Measurements from ENCODE around the gene ZNF280C. TPM values are rescaled to one million over a fixed set of nuclear protein-coding genes. Genes with fewer than 3 reads are reported as not detected.

ZNF280C gene
- total RNA-seq, 4 donors from 2014 or later, result 1.5 to 3.8 (median 3.3) TPM

GRCh38 chrX:130253916-130254315, 14.8 kb downstream of the ZNF280C start:
- Histone ChIP-seq H3K4me3 (no peak overlapping the region), H3K27me3 (no peaks in the 10 kb centered on the region), H3K27ac (no peak overlapping the region), H3K36me3 (no peaks in the 10 kb centered on the region), H3K4me1 (no peaks in the 10 kb centered on the region), H3K9me3 (no peaks in the 10 kb centered on the region)
- TF ChIP-seq, protein P1, sequence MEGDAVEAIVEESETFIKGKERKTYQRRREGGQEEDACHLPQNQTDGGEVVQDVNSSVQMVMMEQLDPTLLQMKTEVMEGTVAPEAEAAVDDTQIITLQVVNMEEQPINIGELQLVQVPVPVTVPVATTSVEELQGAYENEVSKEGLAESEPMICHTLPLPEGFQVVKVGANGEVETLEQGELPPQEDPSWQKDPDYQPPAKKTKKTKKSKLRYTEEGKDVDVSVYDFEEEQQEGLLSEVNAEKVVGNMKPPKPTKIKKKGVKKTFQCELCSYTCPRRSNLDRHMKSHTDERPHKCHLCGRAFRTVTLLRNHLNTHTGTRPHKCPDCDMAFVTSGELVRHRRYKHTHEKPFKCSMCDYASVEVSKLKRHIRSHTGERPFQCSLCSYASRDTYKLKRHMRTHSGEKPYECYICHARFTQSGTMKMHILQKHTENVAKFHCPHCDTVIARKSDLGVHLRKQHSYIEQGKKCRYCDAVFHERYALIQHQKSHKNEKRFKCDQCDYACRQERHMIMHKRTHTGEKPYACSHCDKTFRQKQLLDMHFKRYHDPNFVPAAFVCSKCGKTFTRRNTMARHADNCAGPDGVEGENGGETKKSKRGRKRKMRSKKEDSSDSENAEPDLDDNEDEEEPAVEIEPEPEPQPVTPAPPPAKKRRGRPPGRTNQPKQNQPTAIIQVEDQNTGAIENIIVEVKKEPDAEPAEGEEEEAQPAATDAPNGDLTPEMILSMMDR (IDR thresholded peaks at IDR 0.05 in 4 of 5, conservative IDR thresholded peaks at IDR 0.05 in 1 of 5), result no peak
- no peak for TF ChIP-seq POLR2A (IDR thresholded peaks at IDR 0.05)
- in situ Hi-C loops (cut with MboI; ENCODE audit: low sequenced_read_pairs in 4 of 4), result no loop called here
- no peak for DNase-seq
- no peak for ATAC-seq
- intact Hi-C loops (cut with DNase I; ENCODE audit: low total_unique reads), result no loop called here

- Histone ChIP-seq H3K9me3 (no peaks in the 10 kb centered on the region), H3K27ac (no peak overlapping the region), H3K27me3 (no peaks in the 10 kb centered on the region), H3K4me1 (no peaks in the 10 kb centered on the region), H3K4me3 (no peak overlapping the region), H3K36me3 (no peaks in the 10 kb centered on the region)
- TF ChIP-seq, protein P1 (IDR thresholded peaks at IDR 0.05 in 4 of 5, conservative IDR thresholded peaks at IDR 0.05 in 1 of 5), result no peak
- TF ChIP-seq POLR2A (IDR thresholded peaks at IDR 0.05), result no peak
- in situ Hi-C loops (cut with MboI; ENCODE audit: low sequenced_read_pairs in 4 of 4) (no loop called here), intact Hi-C loops (cut with DNase I; ENCODE audit: low total_unique reads) (no loop called here)
- ATAC-seq (no peak), DNase-seq (no peak)
These were observed 17.0 kb downstream of the ZNF280C start for GRCh38 chrX:130251671-130252070.

- ATAC-seq (no peak), DNase-seq (no peak)
- in situ Hi-C loops (cut with MboI; ENCODE audit: low sequenced_read_pairs in 4 of 4) (no loop called here), intact Hi-C loops (cut with DNase I; ENCODE audit: low total_unique reads) (no loop called here)
- Histone ChIP-seq H3K4me3 (no peak overlapping the region), H3K36me3 (peaks cover 0 to 6% of the 10 kb centered on the region in 2 donors), H3K27me3 (no peaks in the 10 kb centered on the region), H3K4me1 (no peaks in the 10 kb centered on the region), H3K27ac (no peak overlapping the region), H3K9me3 (no peaks in the 10 kb centered on the region)
- TF ChIP-seq, protein P1 (IDR thresholded peaks at IDR 0.05 in 4 of 5, conservative IDR thresholded peaks at IDR 0.05 in 1 of 5), result no peak
- no peak for TF ChIP-seq POLR2A (IDR thresholded peaks at IDR 0.05)
These were observed 20.7 kb downstream of the ZNF280C start for GRCh38 chrX:130247996-130248395.

- intact Hi-C loops (cut with DNase I; ENCODE audit: low total_unique reads), result no loop called here
- no peak for ATAC-seq
These were observed 22.6 kb downstream of the ZNF280C start for GRCh38 chrX:130246084-130246483.

More at GRCh38 chrX:130246084-130246483, 22.6 kb downstream of the ZNF280C start:
- Histone ChIP-seq H3K4me1 (no peaks in the 10 kb centered on the region), H3K4me3 (no peak overlapping the region), H3K27ac (no peak overlapping the region), H3K27me3 (no peaks in the 10 kb centered on the region), H3K9me3 (no peaks in the 10 kb centered on the region), H3K36me3 (peaks cover 0 to 7% of the 10 kb centered on the region in 2 donors)
- no peak for DNase-seq
- in situ Hi-C loops (cut with MboI; ENCODE audit: low sequenced_read_pairs in 4 of 4), result no loop called here
- TF ChIP-seq, protein P1 (IDR thresholded peaks at IDR 0.05 in 4 of 5, conservative IDR thresholded peaks at IDR 0.05 in 1 of 5), result no peak
- no peak for TF ChIP-seq POLR2A (IDR thresholded peaks at IDR 0.05)

Measured in gastrocnemius medialis (tissue), 4 donors.